Cardiac fibroblast (primary cell): ENCODE results near the gene KCNQ1.

Source experiments
- DNase-seq, 2 donors: peaks; one replicate each; pipeline versions ENCODE4 v3.0.0 to v3.0.0-alpha.2; 2010; ENCODE audit warnings: low read depth in 2 of 2
- H3K4me3 ChIP-seq, 2 donors: replicated peaks in 1 of 2; 1 replicate in 1 of 2; 2 replicates in 1 of 2; pipeline ENCODE4 v1.5.1; 2011; ENCODE audit warnings: low read depth in 2 of 2, low read length in 2 of 2, mild to moderate bottlenecking in 2 of 2, moderate library complexity in 1 of 2
- CTCF ChIP-seq: IDR thresholded peaks from one replicate; pipeline ENCODE4 v1.5.1; 2011; ENCODE audit warnings: low read depth, mild to moderate bottlenecking, low read length, inconsistent platforms

KCNQ1 gene

GRCh38 chr11:2523821-2524391 lies 79.1 kb downstream of the KCNQ1 start:
- DNase-seq = no peak
- no peak for TF ChIP-seq CTCF
- no peak overlapping the region for H3K4me3 ChIP-seq

GRCh38 chr11:2524446-2525165 lies 79.8 kb downstream of the KCNQ1 start:
- no peak for TF ChIP-seq CTCF
- DNase-seq = no peak
- H3K4me3 ChIP-seq = no peak overlapping the region

GRCh38 chr11:2525166-2525861 lies 80.5 kb downstream of the KCNQ1 start:
- no peak for DNase-seq
- H3K4me3 ChIP-seq = no peak overlapping the region
- TF ChIP-seq CTCF = no peak

GRCh38 chr11:2525941-2526807 lies 81.4 kb downstream of the KCNQ1 start:
- no peak overlapping the region for H3K4me3 ChIP-seq
- no peak for TF ChIP-seq CTCF
- DNase-seq = no peak

- no peak overlapping the region for H3K4me3 ChIP-seq
- no peak for DNase-seq
- peak; percentile 6 for TF ChIP-seq CTCF
Measured at GRCh38 chr11:2526808-2527381, 82.1 kb downstream of the KCNQ1 start.

GRCh38 chr11:2527621-2528291 lies 82.9 kb downstream of the KCNQ1 start:
- no peak for TF ChIP-seq CTCF
- no peak overlapping the region for H3K4me3 ChIP-seq
- no peak for DNase-seq
